Left ventricle myocardium inferior (tissue), 1 donor: ENCODE results near the gene BNC2. TPM values are rescaled to one million over a fixed set of nuclear protein-coding genes. Genes with fewer than 3 reads are reported as not detected.

Experiments used
- DNase-seq: peaks from one replicate; pipeline ENCODE4 v3.0.0-alpha.2; 2020
- H3K27ac ChIP-seq: fragments of 200-600 bp; replicated peaks from 2 replicates; pipeline ENCODE4 v1.8.0; 2021
- H3K27me3 ChIP-seq: fragments of 200-600 bp; 2 replicates; pipeline ENCODE4 v1.8.0; 2021; ENCODE audit warnings: low read depth
- H3K36me3 ChIP-seq: fragments of 200-600 bp; 2 replicates; pipeline ENCODE4 v1.8.0; 2021
- H3K4me1 ChIP-seq: fragments of 200-600 bp; 2 replicates; pipeline ENCODE4 v1.8.0; 2021
- H3K4me3 ChIP-seq: fragments of 200-600 bp; 2 replicates; pipeline ENCODE4 v1.8.0; 2021; ENCODE audit warnings: mild to moderate bottlenecking, moderate library complexity
- H3K9me3 ChIP-seq: fragments of 200-600 bp; replicated peaks from 2 replicates; pipeline ENCODE4 v1.8.0; 2021
- CTCF ChIP-seq: fragments of 200-600 bp; IDR thresholded peaks from 2 replicates; pipeline ENCODE4 v1.8.0; 2021; ENCODE audit warnings: antibody characterized with exemption, mild to moderate bottlenecking, borderline replicate concordance
- intact Hi-C: fragments of 100-400 bp; cut with micrococcal nuclease; formaldehyde crosslinking; loops from one replicate; pipeline ENCODE4 v1.11.0; 2022
- total RNA-seq: library from RNA; stranded (reverse); fragmentation: NEBNext Ultra II Directional; extraction: Animal tissue kit (Norgen Biotek cat#: 25700); gene quantifications from one replicate; pipeline ENCODE4 v1.2.1, GENCODE V29; 2021
- donor health status: DM: no; HTN: yes; CAD: no; lungs with severe emphysema.

BNC2 gene
- total RNA-seq, 1 donor from 2014 or later = 3.5 TPM

DNA sequence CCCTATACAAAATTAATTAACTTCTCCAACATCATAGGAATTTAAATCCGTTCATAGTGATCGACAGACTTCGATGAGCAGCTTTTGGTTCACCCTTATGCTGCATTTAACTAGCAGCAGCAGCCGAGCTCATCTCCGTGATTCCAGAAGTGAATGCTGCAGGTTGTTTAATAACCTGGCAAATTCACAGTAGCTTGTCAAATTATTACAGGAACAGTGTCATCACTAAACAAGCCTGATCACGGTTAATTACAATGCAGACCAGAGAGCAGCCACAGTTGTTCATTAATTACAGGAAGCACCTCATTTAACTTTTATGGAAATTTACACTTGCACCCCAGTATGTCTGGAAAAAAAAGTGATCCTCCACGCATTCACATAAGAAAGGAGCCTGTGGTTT, 188.2 kb downstream of the BNC2 start:
- no peak for TF ChIP-seq CTCF
- no peak overlapping the region for H3K27ac ChIP-seq
- H3K4me1 ChIP-seq = no peaks in the 10 kb centered on the region
- intact Hi-C loops = no loop called here
- DNase-seq = no peak
- no peaks in the 10 kb centered on the region for H3K9me3 ChIP-seq
- H3K4me3 ChIP-seq = no peak overlapping the region
- H3K36me3 ChIP-seq = no peaks in the 10 kb centered on the region
- H3K27me3 ChIP-seq = peaks cover 10% of the 10 kb centered on the region

DNA sequence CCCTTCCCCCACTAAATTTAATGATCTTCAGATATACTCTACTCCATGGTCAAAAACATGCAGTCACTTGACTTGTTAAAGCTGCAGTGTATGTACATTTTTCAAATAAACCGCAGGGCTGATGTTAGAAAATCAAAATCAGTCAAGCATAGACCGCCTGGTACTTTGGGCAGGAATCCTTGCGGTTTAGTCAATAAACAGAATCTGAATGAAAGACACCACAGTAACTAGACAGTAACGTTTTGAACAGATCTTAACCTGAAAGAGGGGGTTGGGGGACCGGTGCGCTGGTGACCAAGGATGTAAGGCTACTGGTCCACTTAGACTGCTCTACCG, 188.8 kb downstream of the BNC2 start:
- no peak for TF ChIP-seq CTCF

GRCh38 chr9:16680975-16681651, 189.4 kb downstream of the BNC2 start:
- TF ChIP-seq CTCF = no peak
- Histone ChIP-seq H3K27ac (peak overlapping the region; percentile 10), H3K27me3 (peaks cover 14% of the 10 kb centered on the region), H3K36me3 (no peaks in the 10 kb centered on the region), H3K9me3 (no peaks in the 10 kb centered on the region), H3K4me3 (no peak overlapping the region), H3K4me1 (no peaks in the 10 kb centered on the region)
- intact Hi-C loops = no loop called here
- no peak for DNase-seq

More for the DNA sequence above, 188.8 kb downstream of the BNC2 start:
- intact Hi-C loops = no loop called here
- Histone ChIP-seq H3K4me1 (no peaks in the 10 kb centered on the region), H3K27ac (no peak overlapping the region), H3K36me3 (no peaks in the 10 kb centered on the region), H3K9me3 (no peaks in the 10 kb centered on the region), H3K4me3 (no peak overlapping the region), H3K27me3 (peaks cover 14% of the 10 kb centered on the region)
- DNase-seq = no peak

GRCh38 chr9:16680541-16680940, 189.9 kb downstream of the BNC2 start:
- H3K27me3 ChIP-seq = peaks cover 14% of the 10 kb centered on the region
- no peak for TF ChIP-seq CTCF
- no peak overlapping the region for H3K4me3 ChIP-seq
- DNase-seq = no peak
- H3K9me3 ChIP-seq = no peaks in the 10 kb centered on the region
- no peaks in the 10 kb centered on the region for H3K36me3 ChIP-seq
- H3K27ac ChIP-seq = peak overlapping the region; percentile 10
- H3K4me1 ChIP-seq = no peaks in the 10 kb centered on the region
- intact Hi-C loops = no loop called here

- no peaks in the 10 kb centered on the region for H3K36me3 ChIP-seq
- peaks cover 14% of the 10 kb centered on the region for H3K27me3 ChIP-seq
- no peak for DNase-seq
- no peak for TF ChIP-seq CTCF
- no peaks in the 10 kb centered on the region for H3K9me3 ChIP-seq
- H3K27ac ChIP-seq = no peak overlapping the region
- intact Hi-C loops = no loop called here
- H3K4me3 ChIP-seq = no peak overlapping the region
- no peaks in the 10 kb centered on the region for H3K4me1 ChIP-seq
These were observed 191.1 kb downstream of the BNC2 start for GRCh38 chr9:16679327-16679821.
